Testis (tissue), 3 donors: ENCODE data around the gene IRX2. TPM values are rescaled to one million over a fixed set of nuclear protein-coding genes. Genes with fewer than 3 reads are reported as not detected.

ENCODE experiments used
- DNase-seq: peaks from one replicate; pipeline ENCODE4 v3.0.0-alpha.2; 2019
- H3K27ac ChIP-seq, 2 donors: fragments of 200-600 bp; sonication (generic); one replicate each; pipeline ENCODE4 v1.5.1; 2019
- H3K27me3 ChIP-seq: fragments of 200-600 bp; sonication (generic); one replicate; pipeline ENCODE4 v1.5.1; 2019
- H3K36me3 ChIP-seq: fragments of 200-600 bp; sonication (generic); one replicate; pipeline ENCODE4 v1.5.1; 2017; ENCODE audit warnings: low read depth; ENCODE audit errors: missing control alignments
- H3K4me1 ChIP-seq: fragments of 200-600 bp; sonication (generic); one replicate; pipeline ENCODE4 v1.5.1; 2019
- H3K4me3 ChIP-seq, 2 donors: fragments of 200-600 bp; sonication (generic); one replicate each; pipeline ENCODE4 v1.5.1; 2017 to 2019
- H3K9me3 ChIP-seq: fragments of 200-600 bp; sonication (generic); one replicate; pipeline ENCODE4 v1.5.1; 2017
- CTCF ChIP-seq, 3 experiments: fragments of 450-650 bp in 2 of 3; fragments of 200-600 bp in 1 of 3; sonication (generic) in 1 of 3; IDR thresholded peaks; one replicate each; pipeline ENCODE4 v1.5.1; 2016 to 2019; ENCODE audit warnings: antibody characterized with exemption in 3 of 3, mild to moderate bottlenecking in 2 of 3, moderate library complexity in 1 of 3
- POLR2A ChIP-seq: fragments of 450-650 bp; IDR thresholded peaks from one replicate; pipeline ENCODE4 v1.6.1; 2017; ENCODE audit warnings: antibody characterized with exemption, mild to moderate bottlenecking, moderate library complexity
- WGBS, 2 donors: methylation state at CpG; one replicate each; pipeline ENCODE4 v1.1.5; 2018; 5-methylcytosine and 5-hydroxymethylcytosine counted together
- intact Hi-C: fragments of 100-400 bp; cut with DNase I; formaldehyde crosslinking; loops from one replicate; pipeline ENCODE4 v1.15.1; 2023; ENCODE audit warnings: low total_unique reads
- polyA plus RNA-seq: library from polyadenylated mRNA; stranded (reverse); fragments of 350-450 nt; fragmentation: Illumina TruSeq; extraction: RNeasy Lipid Tissue Mini Kit (QIAGEN cat#74804); gene quantifications from one replicate; pipeline ENCODE4 v1.2.3, GENCODE V29; 2014; ENCODE audit warnings: low read depth, low replicate concordance; ENCODE audit not compliant: insufficient read depth
- total RNA-seq, 2 donors: library from RNA; depleted of rRNA; stranded (reverse); fragments of >200 nt; gene quantifications; one replicate each; pipeline ENCODE4 v1.2.3, GENCODE V29; 2016

The IRX2 gene
- total and polyA plus RNA-seq, 3 donors from 2014 or later: 2.8 to 15.1 (median 9.1) TPM

- no peak for DNase-seq
- H3K36me3 ChIP-seq: no peaks in the 10 kb centered on the region
Observed at GRCh38 chr5:2714026-2714425, 37.5 kb downstream of the IRX2 start.

DNA sequence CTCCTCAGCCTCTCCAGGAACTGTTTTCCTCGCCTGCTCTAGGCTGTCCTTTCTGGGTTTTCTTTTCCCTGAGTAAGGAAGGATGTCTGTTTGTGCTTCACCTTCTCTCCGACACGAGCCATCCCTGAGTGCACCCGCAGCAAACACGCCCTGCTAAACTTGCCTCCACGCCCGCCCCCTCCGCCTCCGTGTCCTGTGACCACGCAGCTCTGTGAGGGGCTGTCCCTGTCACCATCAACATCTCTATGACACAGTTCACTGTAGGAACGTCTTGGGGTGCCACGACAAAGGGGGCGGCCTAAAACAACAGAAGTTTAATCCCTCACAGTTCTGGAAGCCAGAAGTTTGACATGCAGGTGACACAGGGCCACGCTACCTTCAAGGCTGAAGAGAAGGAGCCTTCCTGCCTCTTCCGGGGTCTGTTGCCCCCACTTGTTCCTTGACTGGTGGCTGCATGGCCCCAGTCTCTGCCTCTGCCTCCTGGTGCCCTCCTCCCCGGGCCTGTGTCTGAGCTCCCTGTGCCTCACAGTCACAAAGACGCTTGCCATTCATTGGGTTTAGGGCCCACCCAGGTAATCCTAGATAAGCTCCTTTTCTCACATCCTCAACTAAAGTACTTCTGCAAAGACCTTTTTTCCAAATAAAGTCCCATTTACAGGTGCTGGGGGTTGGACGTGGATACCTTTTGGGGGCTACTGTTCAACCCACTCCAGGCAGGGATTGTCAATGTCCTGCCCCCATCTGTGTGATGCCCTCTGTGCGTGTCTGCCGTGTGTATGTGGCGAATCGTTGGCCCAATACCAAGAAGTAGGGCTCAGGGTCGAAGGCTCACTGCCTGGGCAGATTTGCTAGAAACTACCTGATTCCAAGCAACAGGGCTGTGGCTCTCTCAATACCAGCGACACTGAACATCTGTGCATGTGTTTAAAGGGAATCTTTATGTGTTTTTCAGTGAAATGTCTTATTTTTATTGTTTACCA lies 39.7 kb downstream of the IRX2 start:
- DNase-seq: no peak
- Histone ChIP-seq H3K27ac (no peak overlapping the region), H3K4me3 (no peak overlapping the region), H3K36me3 (no peaks in the 10 kb centered on the region), H3K27me3 (no peaks in the 10 kb centered on the region), H3K4me1 (no peaks in the 10 kb centered on the region), H3K9me3 (no peaks in the 10 kb centered on the region)
- 80 to 92% methylated on average over 24 of the region's 24 CpGs for WGBS, 2 donors
- TF ChIP-seq POLR2A: no peak
- intact Hi-C loops: no loop called here

More at GRCh38 chr5:2714026-2714425, 37.5 kb downstream of the IRX2 start:
- Histone ChIP-seq H3K4me3 (no peak overlapping the region), H3K9me3 (no peaks in the 10 kb centered on the region), H3K4me1 (no peaks in the 10 kb centered on the region), H3K27ac (no peak overlapping the region), H3K27me3 (no peaks in the 10 kb centered on the region)
- intact Hi-C loops: no loop called here
- TF ChIP-seq CTCF (IDR thresholded peaks at IDR 0.05): no peak
- TF ChIP-seq POLR2A: no peak
- 87 to 95% methylated on average over 5 to 6 of the region's 6 CpGs for WGBS, 2 donors

- H3K36me3 ChIP-seq: no peaks in the 10 kb centered on the region
- H3K27ac ChIP-seq: no peak overlapping the region
- H3K4me1 ChIP-seq: no peaks in the 10 kb centered on the region
- no peak for DNase-seq
- no peaks in the 10 kb centered on the region for H3K27me3 ChIP-seq
- TF ChIP-seq POLR2A (no peak), CTCF (IDR thresholded peaks at IDR 0.05) (peak in 2 of 3 experiments; percentile 12 to 26)
- 57 to 65% methylated on average over 3 of the region's 3 CpGs for WGBS, 2 donors
- intact Hi-C loops: no loop called here
- no peak overlapping the region for H3K4me3 ChIP-seq
- H3K9me3 ChIP-seq: no peaks in the 10 kb centered on the region
Observed at GRCh38 chr5:2710910-2711309, 40.6 kb downstream of the IRX2 start.

GRCh38 chr5:2709976-2710689 lies 41.3 kb downstream of the IRX2 start:
- Histone ChIP-seq H3K4me3 (no peak overlapping the region), H3K27me3 (no peaks in the 10 kb centered on the region), H3K9me3 (no peaks in the 10 kb centered on the region), H3K27ac (no peak overlapping the region), H3K36me3 (no peaks in the 10 kb centered on the region), H3K4me1 (no peaks in the 10 kb centered on the region)
- TF ChIP-seq CTCF (IDR thresholded peaks at IDR 0.05) (no peak), POLR2A (no peak)
- WGBS, 2 donors: 84 to 92% methylated on average over 15 to 16 of the region's 16 CpGs
- intact Hi-C loops: no loop called here
- DNase-seq: no peak

DNA sequence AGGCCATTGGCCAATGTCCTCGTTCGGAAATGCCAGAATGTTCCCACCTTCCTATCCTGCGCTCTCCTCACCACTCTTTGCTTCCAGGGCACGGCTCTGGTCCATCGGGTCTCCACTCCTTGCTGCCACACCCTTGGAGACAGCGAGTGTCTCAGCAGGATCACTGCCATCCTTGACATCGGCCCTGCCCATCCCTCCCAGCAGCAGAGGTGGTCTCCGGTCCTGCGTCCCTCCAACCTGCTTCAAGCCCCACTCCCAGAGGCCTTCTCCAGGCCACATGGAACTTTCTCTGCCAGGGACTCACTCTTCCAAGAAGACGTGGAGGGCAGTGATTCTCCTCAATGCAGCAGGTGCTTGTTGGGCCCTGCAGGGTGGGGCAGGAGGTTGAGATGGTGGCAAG lies 42.7 kb downstream of the IRX2 start:
- H3K27ac ChIP-seq: no peak overlapping the region
- no peaks in the 10 kb centered on the region for H3K36me3 ChIP-seq
- 89% methylated on average over 10 of the region's 10 CpGs for WGBS, 2 donors
- no peaks in the 10 kb centered on the region for H3K4me1 ChIP-seq
- no peak for DNase-seq
- H3K27me3 ChIP-seq: no peaks in the 10 kb centered on the region
- intact Hi-C loops: no loop called here
- no peak for TF ChIP-seq POLR2A
- TF ChIP-seq CTCF (IDR thresholded peaks at IDR 0.05): no peak
- no peak overlapping the region for H3K4me3 ChIP-seq
- H3K9me3 ChIP-seq: no peaks in the 10 kb centered on the region
